HEK293 (cell line): ENCODE data around the gene ZNF524.

Experiments
- CTCF ChIA-PET: fragments of 350-600 bp; formaldehyde crosslinking; extraction: SDS; loops from one replicate; lab custom pipeline; 2021; ENCODE audit warnings: antibody characterized with exemption; lab: Yijun Ruan, JAX
- POLR2A ChIA-PET: fragments of 300-600 bp; formaldehyde crosslinking; extraction: SDS; loops from one replicate; lab custom pipeline; 2020; ENCODE audit warnings: antibody characterized with exemption, inconsistent platforms; lab: Yijun Ruan, JAX
- H3K27ac ChIP-seq: fragments of 200-500 bp; sonication (Bioruptor generic); 2 replicates; pipeline ENCODE4 v1.5.1; 2014; ENCODE audit warnings: low read depth, low read length, control low read depth, inconsistent platforms; ENCODE audit errors: extremely low read depth
- H3K36me3 ChIP-seq, 2 experiments: fragments of 200-500 bp in 1 of 2; sonication (Bioruptor generic) in 1 of 2; 1 replicate in 1 of 2; 2 replicates in 1 of 2; pipeline ENCODE4 v1.5.1; 2014 to 2017; ENCODE audit warnings: inconsistent platforms in 2 of 2, low read length in 2 of 2; ENCODE audit not compliant: control insufficient read depth in 2 of 2, insufficient read depth in 1 of 2
- H3K4me1 ChIP-seq: fragments of 200-500 bp; sonication (Bioruptor generic); 2 replicates; pipeline ENCODE4 v1.5.1; 2014; ENCODE audit warnings: mild to moderate bottlenecking, low read length, inconsistent platforms; ENCODE audit not compliant: control insufficient read depth, insufficient read depth
- H3K4me3 ChIP-seq: 2 replicates; pipeline ENCODE4 v1.5.1; 2011; ENCODE audit warnings: low read depth, mild to moderate bottlenecking, control low read depth, low read length, moderate library complexity
- H3K9me3 ChIP-seq: fragments of 200-500 bp; sonication (Bioruptor generic); 2 replicates; pipeline ENCODE4 v1.5.1; 2014; ENCODE audit warnings: low read depth, low read length, inconsistent platforms; ENCODE audit not compliant: control insufficient read depth, insufficient read depth
- GLI4 ChIP-seq: fragments of 450-650 bp; formaldehyde crosslinking; IDR thresholded peaks from 2 replicates; pipeline ENCODE4 v1.5.1; 2016; ENCODE audit warnings: missing biosample characterization, missing genetic modification characterization
- KLF9 ChIP-seq: fragments of 450-650 bp; formaldehyde crosslinking; IDR thresholded peaks from 2 replicates; pipeline ENCODE4 v1.5.1; 2016; ENCODE audit warnings: missing biosample characterization, missing genetic modification characterization, low read depth
- PATZ1 ChIP-seq: fragments of 450-650 bp; formaldehyde crosslinking; IDR thresholded peaks from 2 replicates; pipeline ENCODE4 v1.5.1; 2016; ENCODE audit warnings: missing biosample characterization, missing genetic modification characterization
- PRDM4 ChIP-seq: fragments of 450-650 bp; formaldehyde crosslinking; IDR thresholded peaks from 2 replicates; pipeline ENCODE4 v1.5.1; 2017; ENCODE audit warnings: missing biosample characterization, missing genetic modification characterization
- ZBTB48 ChIP-seq: fragments of 450-650 bp; formaldehyde crosslinking; IDR thresholded peaks from 2 replicates; pipeline ENCODE4 v1.5.1; 2016; ENCODE audit warnings: missing biosample characterization, missing genetic modification characterization
- ZFP69B ChIP-seq: fragments of 450-650 bp; formaldehyde crosslinking; IDR thresholded peaks from 2 replicates; pipeline ENCODE4 v1.5.1; 2016; ENCODE audit warnings: missing biosample characterization, missing genetic modification characterization
- ZNF10 ChIP-seq: fragments of 450-650 bp; formaldehyde crosslinking; IDR thresholded peaks from 2 replicates; pipeline ENCODE4 v1.5.1; 2017; ENCODE audit warnings: missing biosample characterization, missing genetic modification characterization
- ZNF121 ChIP-seq: fragments of 450-650 bp; formaldehyde crosslinking; IDR thresholded peaks from 2 replicates; pipeline ENCODE4 v1.5.1; 2016; ENCODE audit warnings: missing biosample characterization, missing genetic modification characterization
- ZNF391 ChIP-seq: fragments of 450-650 bp; formaldehyde crosslinking; IDR thresholded peaks from 2 replicates; pipeline ENCODE4 v1.5.1; 2016; ENCODE audit warnings: low read depth, missing biosample characterization, missing genetic modification characterization, borderline replicate concordance
- ZNF610 ChIP-seq: fragments of 450-650 bp; formaldehyde crosslinking; IDR thresholded peaks from 2 replicates; pipeline ENCODE4 v1.5.1; 2016; ENCODE audit warnings: missing biosample characterization, missing genetic modification characterization, borderline replicate concordance
- ZNF624 ChIP-seq: fragments of 450-650 bp; formaldehyde crosslinking; IDR thresholded peaks from 2 replicates; pipeline ENCODE4 v1.5.1; 2017; ENCODE audit warnings: missing biosample characterization, missing genetic modification characterization
- ZNF704 ChIP-seq: fragments of 450-650 bp; formaldehyde crosslinking; IDR thresholded peaks from 2 replicates; pipeline ENCODE4 v1.5.1; 2016; ENCODE audit warnings: missing biosample characterization, missing genetic modification characterization
- ZNF76 ChIP-seq: fragments of 450-650 bp; formaldehyde crosslinking; IDR thresholded peaks from 2 replicates; pipeline ENCODE4; 2016; ENCODE audit warnings: low read depth, missing biosample characterization, missing genetic modification characterization, borderline replicate concordance
- TF ChIP-seq, protein P1 (sequence below): fragments of 450-650 bp; formaldehyde crosslinking; IDR thresholded peaks from 2 replicates; pipeline ENCODE4 v1.5.1; 2016; ENCODE audit warnings: missing biosample characterization, missing genetic modification characterization
- TF ChIP-seq, protein P2 (sequence below): fragments of 450-650 bp; formaldehyde crosslinking; IDR thresholded peaks from 2 replicates; pipeline ENCODE4 v1.5.1; 2016; ENCODE audit warnings: missing biosample characterization, missing genetic modification characterization

ZNF524 gene

GRCh38 chr19:55619286-55619685 is 19.2 kb downstream of the ZNF524 start:
- no peak for TF ChIP-seq PATZ1 (tag by site-specific recombination)
- no peak for TF ChIP-seq ZNF121 (tag by site-specific recombination)
- no peak for TF ChIP-seq ZBTB48 (tag by site-specific recombination)
- TF ChIP-seq KLF9: no peak
- TF ChIP-seq, all 188 proteins: peak for 0
- H3K4me3 ChIP-seq: no peak overlapping the region
- H3K36me3 ChIP-seq: peaks cover 5 to 28% of the 10 kb centered on the region in 2 experiments; a peak in 2 of 3 replicates
- no peaks in the 10 kb centered on the region for H3K9me3 ChIP-seq
- H3K27ac ChIP-seq: no peak overlapping the region
- ChIA-PET CTCF (interaction anchor here (1.6 to 4.6 kb wide), 3 partner anchors 13 to 115 kb away, joined by 5 to 29 read pairs (median 23); partner anchors contain the start of gene ZNF865), POLR2A (interaction anchor here (0.8 to 9.1 kb wide), 4 partner anchors 14 to 38 kb away, joined by 3 to 75 read pairs (median 6); partner anchors contain the start of genes FIZ1, ZNF579 and ZNF865)
- H3K4me1 ChIP-seq: no peaks in the 10 kb centered on the region; the same call in 1 of the 2 replicates

GRCh38 chr19:55620410-55621204 is 20.5 kb downstream of the ZNF524 start:
- Histone ChIP-seq H3K9me3 (no peaks in the 10 kb centered on the region), H3K4me1 (peaks cover 5% of the 10 kb centered on the region), H3K36me3 (peaks cover 5 to 18% of the 10 kb centered on the region in 2 experiments; a peak in 2 of 3 replicates), H3K27ac (no peak overlapping the region)
- TF ChIP-seq, protein P1, sequence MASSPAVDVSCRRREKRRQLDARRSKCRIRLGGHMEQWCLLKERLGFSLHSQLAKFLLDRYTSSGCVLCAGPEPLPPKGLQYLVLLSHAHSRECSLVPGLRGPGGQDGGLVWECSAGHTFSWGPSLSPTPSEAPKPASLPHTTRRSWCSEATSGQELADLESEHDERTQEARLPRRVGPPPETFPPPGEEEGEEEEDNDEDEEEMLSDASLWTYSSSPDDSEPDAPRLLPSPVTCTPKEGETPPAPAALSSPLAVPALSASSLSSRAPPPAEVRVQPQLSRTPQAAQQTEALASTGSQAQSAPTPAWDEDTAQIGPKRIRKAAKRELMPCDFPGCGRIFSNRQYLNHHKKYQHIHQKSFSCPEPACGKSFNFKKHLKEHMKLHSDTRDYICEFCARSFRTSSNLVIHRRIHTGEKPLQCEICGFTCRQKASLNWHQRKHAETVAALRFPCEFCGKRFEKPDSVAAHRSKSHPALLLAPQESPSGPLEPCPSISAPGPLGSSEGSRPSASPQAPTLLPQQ (tag by site-specific recombination): peak; percentile 47; the same call in 1 of the 2 replicates
- TF ChIP-seq ZNF704 (no peak), ZFP69B (tag by site-specific recombination) (0 out of 2 replicates have a peak, but pooled peaks have one; percentile 46)
- TF ChIP-seq, all 188 proteins: peak for 2
- H3K4me3 ChIP-seq: no peak overlapping the region
- ChIA-PET CTCF (interaction anchor here (0.6 to 4.6 kb wide), 4 partner anchors 11 to 455 kb away, joined by 3 to 29 read pairs (median 14); partner anchors contain the start of gene ZNF865), POLR2A (interaction anchor here (1.0 to 9.1 kb wide), 2 partner anchors 15 to 34 kb away, joined by 5 to 75 read pairs; partner anchors contain the start of gene ZNF865)

GRCh38 chr19:55621205-55621672 is 21.2 kb downstream of the ZNF524 start:
- H3K4me1 ChIP-seq: peaks cover 5% of the 10 kb centered on the region
- H3K36me3 ChIP-seq: peaks cover 5 to 12% of the 10 kb centered on the region in 2 experiments; a peak in 2 of 3 replicates
- no peak overlapping the region for H3K4me3 ChIP-seq
- H3K27ac ChIP-seq: no peak overlapping the region
- POLR2A ChIA-PET: interaction anchor here (9.1 kb wide), 1 partner anchor 16 kb away, joined by 75 read pairs; the partner anchor contains the start of gene ZNF865
- H3K9me3 ChIP-seq: no peaks in the 10 kb centered on the region
- CTCF ChIA-PET: interaction anchor here (0.6 to 4.6 kb wide), 3 partner anchors 11 to 129 kb away, joined by 3 to 29 read pairs (median 23); partner anchors contain the start of gene ZNF865
- TF ChIP-seq, protein P2, sequence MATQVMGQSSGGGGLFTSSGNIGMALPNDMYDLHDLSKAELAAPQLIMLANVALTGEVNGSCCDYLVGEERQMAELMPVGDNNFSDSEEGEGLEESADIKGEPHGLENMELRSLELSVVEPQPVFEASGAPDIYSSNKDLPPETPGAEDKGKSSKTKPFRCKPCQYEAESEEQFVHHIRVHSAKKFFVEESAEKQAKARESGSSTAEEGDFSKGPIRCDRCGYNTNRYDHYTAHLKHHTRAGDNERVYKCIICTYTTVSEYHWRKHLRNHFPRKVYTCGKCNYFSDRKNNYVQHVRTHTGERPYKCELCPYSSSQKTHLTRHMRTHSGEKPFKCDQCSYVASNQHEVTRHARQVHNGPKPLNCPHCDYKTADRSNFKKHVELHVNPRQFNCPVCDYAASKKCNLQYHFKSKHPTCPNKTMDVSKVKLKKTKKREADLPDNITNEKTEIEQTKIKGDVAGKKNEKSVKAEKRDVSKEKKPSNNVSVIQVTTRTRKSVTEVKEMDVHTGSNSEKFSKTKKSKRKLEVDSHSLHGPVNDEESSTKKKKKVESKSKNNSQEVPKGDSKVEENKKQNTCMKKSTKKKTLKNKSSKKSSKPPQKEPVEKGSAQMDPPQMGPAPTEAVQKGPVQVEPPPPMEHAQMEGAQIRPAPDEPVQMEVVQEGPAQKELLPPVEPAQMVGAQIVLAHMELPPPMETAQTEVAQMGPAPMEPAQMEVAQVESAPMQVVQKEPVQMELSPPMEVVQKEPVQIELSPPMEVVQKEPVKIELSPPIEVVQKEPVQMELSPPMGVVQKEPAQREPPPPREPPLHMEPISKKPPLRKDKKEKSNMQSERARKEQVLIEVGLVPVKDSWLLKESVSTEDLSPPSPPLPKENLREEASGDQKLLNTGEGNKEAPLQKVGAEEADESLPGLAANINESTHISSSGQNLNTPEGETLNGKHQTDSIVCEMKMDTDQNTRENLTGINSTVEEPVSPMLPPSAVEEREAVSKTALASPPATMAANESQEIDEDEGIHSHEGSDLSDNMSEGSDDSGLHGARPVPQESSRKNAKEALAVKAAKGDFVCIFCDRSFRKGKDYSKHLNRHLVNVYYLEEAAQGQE (tag by site-specific recombination): no peak
- TF ChIP-seq ZNF610 (tag by site-specific recombination) (no peak), ZNF10 (tag by site-specific recombination) (no peak), PRDM4 (tag by site-specific recombination) (no peak), ZNF624 (tag by site-specific recombination) (no peak), ZNF391 (tag by site-specific recombination) (no peak), ZNF704 (no peak), GLI4 (no peak), ZNF76 (tag by site-specific recombination) (no peak)
